ENCODE data around the gene ERVH48-1.

GRCh38 chr21:42942244-42942643 lies 16.8 kb upstream of the ERVH48-1 start:
- TF ChIP-seq EP300 (IDR thresholded peaks at IDR 0.05; ENCODE audit: low read depth) (no peak), CTCF (IDR thresholded peaks at IDR 0.05) (no peak)

Data from transverse colon (tissue), 3 donors.